ENCODE data around the gene CNTN4.

GRCh38 chr3:2352134-2352762 is 253.6 kb downstream of the CNTN4 start:
- no peak for TF ChIP-seq POLR2AphosphoS5 (IDR thresholded peaks at IDR 0.05; ENCODE audit: low read depth)
- no peak for TF ChIP-seq CTCF (conservative IDR thresholded peaks at IDR 0.05; ENCODE audit: low read depth in 2 of 2)
- TF ChIP-seq EZH2 (IDR thresholded peaks at IDR 0.05; ENCODE audit: low read depth, unreplicated experiment), result no peak
- TF ChIP-seq REST (IDR thresholded peaks at IDR 0.05; ENCODE audit: unreplicated experiment), result no peak
- no peak for TF ChIP-seq EZH2phosphoT487 (IDR thresholded peaks at IDR 0.05; ENCODE audit: unreplicated experiment)
- TF ChIP-seq NANOG (IDR thresholded peaks at IDR 0.05; ENCODE audit: borderline replicate concordance), result no peak
- TF ChIP-seq JUNB (IDR thresholded peaks at IDR 0.05; ENCODE audit: unreplicated experiment), result no peak
- no peak for TF ChIP-seq CREB1 (CRISPR knock-in tag; IDR thresholded peaks at IDR 0.05; ENCODE audit: low read depth)
- TF ChIP-seq STAT1 (IDR thresholded peaks at IDR 0.05; ENCODE audit: unreplicated experiment), result no peak
- no peak for TF ChIP-seq ZNF331 (CRISPR knock-in tag; IDR thresholded peaks at IDR 0.05; ENCODE audit: low read depth)
- no peak for TF ChIP-seq ZNF114 (CRISPR knock-in tag; IDR thresholded peaks at IDR 0.05)
- no peak for TF ChIP-seq ZNF462 (CRISPR knock-in tag; IDR thresholded peaks at IDR 0.05)
- no peak for TF ChIP-seq ETS1 (IDR thresholded peaks at IDR 0.05)

All from GM23338 (cell line).